Activated CD4-positive, alpha-beta T cell treated with anti-CD3 and anti-CD28 coated beads, Interleukin-2, amount 50 U/mL, for 48 hours (primary cell): ENCODE measurements around the gene PAN3.
"Not testable (repeated sequence)": the region's sequence is repeated elsewhere in the genome, so short reads cannot be mapped to it uniquely, and the experiment has no call there.

Experiments used
- DNase-seq, 2 experiments: peaks; one replicate each; pipeline ENCODE4 v3.0.0-alpha.2; 2020

Gene PAN3, protein sequence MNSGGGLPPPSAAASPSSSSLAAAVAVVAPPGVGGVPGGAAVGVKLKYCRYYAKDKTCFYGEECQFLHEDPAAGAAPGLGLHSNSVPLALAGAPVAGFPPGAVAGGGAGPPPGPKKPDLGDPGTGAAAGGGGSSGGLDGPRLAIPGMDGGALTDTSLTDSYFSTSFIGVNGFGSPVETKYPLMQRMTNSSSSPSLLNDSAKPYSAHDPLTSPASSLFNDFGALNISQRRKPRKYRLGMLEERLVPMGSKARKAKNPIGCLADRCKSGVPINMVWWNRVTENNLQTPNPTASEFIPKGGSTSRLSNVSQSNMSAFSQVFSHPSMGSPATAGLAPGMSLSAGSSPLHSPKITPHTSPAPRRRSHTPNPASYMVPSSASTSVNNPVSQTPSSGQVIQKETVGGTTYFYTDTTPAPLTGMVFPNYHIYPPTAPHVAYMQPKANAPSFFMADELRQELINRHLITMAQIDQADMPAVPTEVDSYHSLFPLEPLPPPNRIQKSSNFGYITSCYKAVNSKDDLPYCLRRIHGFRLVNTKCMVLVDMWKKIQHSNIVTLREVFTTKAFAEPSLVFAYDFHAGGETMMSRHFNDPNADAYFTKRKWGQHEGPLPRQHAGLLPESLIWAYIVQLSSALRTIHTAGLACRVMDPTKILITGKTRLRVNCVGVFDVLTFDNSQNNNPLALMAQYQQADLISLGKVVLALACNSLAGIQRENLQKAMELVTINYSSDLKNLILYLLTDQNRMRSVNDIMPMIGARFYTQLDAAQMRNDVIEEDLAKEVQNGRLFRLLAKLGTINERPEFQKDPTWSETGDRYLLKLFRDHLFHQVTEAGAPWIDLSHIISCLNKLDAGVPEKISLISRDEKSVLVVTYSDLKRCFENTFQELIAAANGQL

DNA sequence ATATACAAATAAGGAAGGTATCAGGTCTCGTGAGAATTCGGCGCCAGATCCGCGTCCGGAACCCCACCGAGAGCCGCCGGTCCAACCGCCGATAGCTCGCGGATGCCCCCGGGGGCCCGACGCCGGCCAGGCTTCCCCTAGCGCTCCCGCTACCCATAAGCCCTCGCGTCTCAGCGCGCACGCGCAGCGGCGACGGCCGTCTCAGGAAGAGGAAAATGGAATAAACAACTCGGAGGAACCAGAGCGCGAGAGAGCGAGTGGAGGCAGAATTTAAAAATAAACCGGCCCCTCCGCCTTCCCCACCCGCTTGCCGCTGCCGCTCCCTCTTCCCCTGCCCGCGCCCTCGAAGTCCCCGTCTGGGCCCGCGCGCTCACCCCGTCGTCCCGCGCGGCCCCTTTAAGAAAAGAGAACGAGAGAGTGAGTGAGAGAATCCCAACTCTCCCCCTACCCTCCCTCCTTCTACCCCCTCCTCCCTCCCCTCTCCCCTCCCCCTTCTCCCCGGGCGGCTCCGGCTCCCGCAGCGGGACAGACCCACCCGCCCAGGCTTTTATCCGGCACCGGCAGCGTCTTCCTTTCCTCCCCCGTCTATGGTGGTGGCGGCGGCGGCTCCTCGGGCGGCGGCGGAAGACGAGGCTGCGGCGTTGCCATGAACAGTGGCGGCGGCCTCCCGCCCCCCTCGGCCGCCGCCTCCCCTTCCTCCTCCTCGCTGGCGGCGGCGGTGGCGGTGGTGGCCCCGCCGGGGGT lies at the start of gene PAN3:
Gene PAN3 (plus strand): TSS at position 534 of the 744 bp plus-strand sequence. CDS start 113 bp downstream, at position 647.
- peak; percentile 89 to 90 for DNase-seq

GRCh38 chr13:28089065-28089464 lies 49.3 kb upstream of the PAN3 start:
- no peak for DNase-seq

DNA sequence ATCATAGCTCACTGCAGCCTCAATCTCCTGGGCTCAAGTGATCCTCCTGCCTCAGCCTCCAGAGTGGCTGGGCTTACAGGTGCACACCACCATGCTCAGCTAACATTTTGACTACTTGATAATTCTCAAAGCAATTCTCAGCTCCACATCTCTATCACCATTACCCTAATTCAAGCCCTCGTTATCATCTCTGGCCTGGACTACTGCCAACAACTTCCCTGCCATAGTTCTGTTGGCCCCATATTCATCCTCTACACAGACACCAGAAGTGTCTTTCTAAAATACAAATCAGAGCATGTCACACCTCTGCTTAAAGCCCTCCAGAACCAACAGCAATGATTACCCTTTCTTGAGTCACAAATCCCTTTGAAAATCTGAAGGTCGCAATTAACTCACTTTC lies 45.9 kb upstream of the PAN3 start:
- DNase-seq: no peak

- no peak for DNase-seq
Measured at GRCh38 chr13:28093881-28094280, 44.5 kb upstream of the PAN3 start.

DNA sequence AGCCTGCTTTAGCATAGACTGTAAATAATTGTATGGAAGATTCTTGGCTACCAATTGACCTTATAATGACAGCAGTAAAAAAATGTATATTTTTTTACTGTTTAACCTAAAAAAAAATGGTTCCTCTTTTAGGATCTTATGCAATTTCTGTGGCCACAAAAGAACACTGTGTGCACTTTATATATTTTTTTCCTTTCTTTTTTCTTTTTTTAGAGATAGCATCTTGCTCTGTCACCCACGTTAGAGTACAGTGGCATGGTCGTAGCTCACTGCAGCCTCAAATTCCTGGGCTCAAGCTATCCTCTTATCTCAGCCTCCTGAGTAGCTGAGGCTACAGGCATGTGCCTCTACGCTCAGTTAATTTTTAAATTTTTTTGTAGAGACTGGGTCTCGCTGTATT lies 44.0 kb upstream of the PAN3 start:
- DNase-seq: no peak

- no peak for DNase-seq
Measured at GRCh38 chr13:28097503-28097902, 40.8 kb upstream of the PAN3 start.

DNA sequence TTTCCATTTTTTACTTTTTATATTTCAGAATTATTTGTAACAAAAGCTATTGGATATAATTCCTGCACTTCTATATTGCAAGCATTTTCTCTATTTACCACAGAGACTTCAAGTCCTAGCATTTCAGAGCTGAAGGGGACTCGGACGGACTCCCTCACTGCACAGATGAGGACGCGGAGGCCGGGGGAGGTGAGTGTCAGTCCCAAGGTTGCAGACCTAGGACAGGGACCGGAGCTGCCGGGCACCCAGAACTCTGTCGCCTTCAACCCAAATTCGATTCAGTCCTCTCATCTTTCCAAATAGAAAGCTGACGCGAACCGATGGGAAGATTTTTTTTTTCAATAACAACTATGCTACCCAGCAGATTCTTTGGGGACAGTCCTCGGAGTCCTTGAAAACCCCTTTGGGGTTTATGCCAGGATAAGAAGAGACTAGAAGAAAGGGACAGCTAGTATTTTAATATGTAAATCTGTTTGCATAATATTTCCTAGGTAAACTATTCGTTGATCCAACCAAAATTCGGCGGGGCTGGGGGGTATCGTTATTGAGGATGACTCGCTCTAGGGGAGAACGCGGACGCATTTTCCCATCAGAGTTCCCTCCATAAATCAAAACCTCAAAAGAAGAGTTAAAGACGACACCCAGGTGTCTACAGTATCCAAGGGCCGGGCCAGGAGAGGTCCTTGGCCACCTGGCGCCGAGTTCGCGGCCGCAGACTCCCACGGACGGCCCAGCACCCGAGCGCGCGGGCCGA lies 38.8 kb upstream of the PAN3 start:
- no peak for DNase-seq

DNA sequence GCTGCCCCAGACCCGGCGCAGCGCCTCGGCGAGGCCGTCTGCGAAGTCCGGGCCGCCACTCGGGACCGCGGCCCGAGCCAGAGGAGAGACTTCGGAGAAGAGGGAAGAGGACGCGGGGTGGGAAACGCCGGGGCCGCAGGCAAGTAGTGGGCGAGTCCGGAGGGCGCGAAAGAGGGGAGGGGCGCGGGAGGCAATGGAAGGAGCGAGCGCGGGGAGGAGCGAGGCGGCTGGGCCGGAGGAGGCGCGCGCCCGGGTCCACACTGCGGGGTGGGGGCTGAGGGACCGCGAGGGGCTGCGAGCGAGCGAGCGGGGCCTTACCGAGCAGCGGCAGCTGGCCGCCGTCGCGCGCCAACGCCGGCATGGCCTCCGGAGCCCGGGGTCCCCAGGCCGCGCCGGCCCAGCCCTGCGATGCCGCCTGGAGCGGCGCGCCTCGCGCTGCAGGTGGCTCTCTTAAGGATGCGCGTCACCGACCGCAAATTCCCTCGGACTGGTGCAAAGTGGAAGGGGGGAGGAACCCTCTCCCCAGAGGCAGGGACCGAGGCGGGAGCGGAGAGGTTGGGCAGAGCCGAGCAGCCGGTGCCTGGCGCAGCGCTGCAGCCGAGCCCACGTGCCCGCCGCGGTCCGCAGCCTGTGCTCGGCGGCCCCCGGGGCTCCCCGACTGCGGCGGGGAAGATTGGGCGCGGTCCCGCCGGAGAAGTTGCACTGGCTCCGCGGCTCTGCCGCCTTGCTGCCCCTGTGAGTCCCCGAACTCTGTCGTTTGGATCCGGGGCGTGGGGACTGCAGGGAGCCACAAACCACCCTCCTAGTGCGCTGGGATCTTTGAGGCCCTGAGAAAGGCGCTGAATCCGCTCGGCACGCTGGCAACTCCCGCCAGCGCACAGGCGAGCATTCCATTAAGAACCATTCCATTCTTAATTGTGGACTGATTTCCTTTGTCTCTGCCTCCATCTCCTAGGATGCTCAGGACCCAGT lies 37.9 kb upstream of the PAN3 start, which contains the start of gene FLT3:
Gene FLT3 (minus strand): TSS at position 427 of the 972 bp plus-strand sequence. CDS start 66 bp downstream, at position 361.
- peak; percentile 36 to 60 for DNase-seq

DNA sequence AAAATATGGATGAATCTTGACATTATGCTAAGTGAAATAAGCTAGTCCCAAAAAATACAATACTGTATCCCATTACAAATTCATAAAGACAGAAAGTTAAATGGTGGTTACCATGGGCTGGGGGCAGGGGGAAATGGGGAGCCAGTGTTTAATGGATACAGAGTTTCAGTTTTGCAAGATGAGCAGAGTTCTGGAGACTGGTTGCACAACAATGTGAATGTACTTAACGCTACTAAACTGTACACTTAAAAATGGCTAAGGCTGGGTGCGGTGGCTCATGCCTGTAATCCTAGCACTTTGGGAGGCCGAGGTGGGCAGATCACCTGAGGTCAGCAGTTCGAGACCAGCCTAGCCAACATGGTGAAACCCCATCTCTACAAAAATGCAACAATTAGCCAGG lies 36.5 kb upstream of the PAN3 start:
- DNase-seq: not testable (repeated sequence)

DNA sequence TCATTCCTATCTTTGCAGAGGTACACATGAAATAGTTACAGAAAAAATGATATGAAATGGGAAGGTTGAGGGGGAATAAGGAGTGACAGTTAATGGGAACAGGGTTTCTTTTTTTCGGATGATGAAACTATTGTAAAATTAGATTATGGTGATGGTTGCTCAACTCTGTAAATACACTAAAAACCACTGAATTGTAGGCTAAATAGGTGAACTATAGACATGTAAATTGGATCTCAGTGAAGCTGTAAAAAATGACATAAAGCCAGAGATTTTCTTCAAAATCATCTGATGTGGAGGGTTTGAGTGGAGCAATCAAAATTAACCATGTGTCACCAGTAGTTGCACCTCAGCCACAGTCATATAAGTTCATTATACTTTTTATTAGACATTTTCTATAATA lies 31.4 kb upstream of the PAN3 start:
- DNase-seq: no peak

GRCh38 chr13:28110414-28110813 lies 27.9 kb upstream of the PAN3 start:
- DNase-seq: no peak

- DNase-seq: no peak
Measured at GRCh38 chr13:28116736-28117135, 21.6 kb upstream of the PAN3 start.

GRCh38 chr13:28117689-28118377 lies 20.5 kb upstream of the PAN3 start:
- no peak for DNase-seq

DNA sequence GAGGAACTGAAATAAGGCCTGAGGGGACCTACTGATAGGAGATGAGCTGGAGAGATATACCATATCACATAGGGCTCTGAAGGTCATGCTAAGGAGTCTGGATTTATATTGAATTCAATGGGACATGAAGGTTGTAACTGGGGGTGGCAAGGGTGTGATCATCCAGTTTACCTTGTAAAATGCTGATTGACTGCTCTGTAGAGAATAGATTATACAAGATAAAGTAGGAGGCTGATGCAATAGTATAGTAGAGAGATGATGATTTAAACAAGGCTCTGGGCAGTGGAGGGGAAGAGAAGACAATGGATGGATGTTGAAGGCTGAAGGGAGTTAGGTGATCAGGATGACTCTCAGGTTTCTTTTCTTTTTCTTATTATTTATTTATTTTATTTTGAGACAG lies 18.0 kb upstream of the PAN3 start:
- DNase-seq: no peak

DNA sequence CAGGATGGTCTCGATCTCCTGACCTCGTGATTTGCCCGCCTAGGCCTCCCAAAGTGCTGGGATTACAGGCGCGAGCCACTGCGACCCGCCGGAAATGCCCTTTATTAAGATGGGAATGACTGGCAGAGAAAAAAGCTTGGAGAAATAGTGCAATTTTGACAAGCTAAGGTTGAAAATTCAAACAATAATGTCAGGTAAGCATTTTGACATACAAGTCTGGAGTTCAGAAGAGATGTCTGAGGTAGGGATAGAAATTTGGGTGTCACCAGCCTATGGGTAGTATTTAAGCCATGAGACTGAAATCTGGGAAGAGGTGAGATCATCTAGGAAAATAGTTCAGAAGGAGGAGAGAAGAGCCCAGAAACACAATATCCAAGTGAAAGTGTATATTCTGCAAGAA lies 17.1 kb upstream of the PAN3 start:
- DNase-seq: no peak

DNA sequence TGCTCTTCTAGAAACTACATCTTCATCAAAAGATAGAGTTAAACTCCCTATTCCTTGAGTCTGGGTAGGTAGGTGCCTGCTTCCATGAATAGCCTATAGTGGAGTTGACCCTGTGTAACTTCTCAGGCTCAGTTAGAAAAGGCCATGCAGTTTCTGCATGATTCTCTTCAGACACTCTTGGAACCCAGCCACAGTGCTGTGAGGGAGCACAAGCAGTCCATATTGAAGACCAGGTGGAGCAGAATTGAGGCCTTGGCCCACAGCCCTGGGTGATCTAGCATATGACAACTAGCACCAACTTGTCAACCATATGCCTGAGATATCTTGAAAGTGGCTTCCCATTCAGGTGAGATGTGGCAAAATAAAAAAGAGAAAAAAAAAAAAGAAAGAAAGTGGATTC lies 10.3 kb upstream of the PAN3 start:
- DNase-seq: no peak

- DNase-seq: no peak
Measured at GRCh38 chr13:28128926-28129325, 9.4 kb upstream of the PAN3 start.

GRCh38 chr13:28129911-28130693 lies 8.2 kb upstream of the PAN3 start:
- no peak for DNase-seq

DNA sequence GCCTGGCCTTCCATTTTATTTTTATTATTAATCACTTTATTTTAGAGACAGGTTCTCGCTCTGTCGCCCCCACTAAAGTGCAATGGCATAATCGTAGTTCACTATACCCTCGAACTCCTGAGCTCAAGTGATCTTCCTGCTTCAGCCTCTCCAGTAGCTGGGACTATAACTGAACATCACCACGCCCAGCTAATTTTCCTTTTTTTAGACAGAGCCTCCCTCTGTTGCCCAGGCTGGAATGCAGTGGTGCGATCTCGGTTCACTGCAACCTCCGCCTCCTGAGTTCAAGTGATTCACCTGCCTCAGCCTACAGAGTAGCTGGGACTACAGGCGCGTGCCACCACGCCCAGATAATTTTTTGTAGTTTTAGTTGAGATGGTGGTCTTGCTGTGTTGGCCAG lies 6.7 kb upstream of the PAN3 start:
- DNase-seq: no peak

DNA sequence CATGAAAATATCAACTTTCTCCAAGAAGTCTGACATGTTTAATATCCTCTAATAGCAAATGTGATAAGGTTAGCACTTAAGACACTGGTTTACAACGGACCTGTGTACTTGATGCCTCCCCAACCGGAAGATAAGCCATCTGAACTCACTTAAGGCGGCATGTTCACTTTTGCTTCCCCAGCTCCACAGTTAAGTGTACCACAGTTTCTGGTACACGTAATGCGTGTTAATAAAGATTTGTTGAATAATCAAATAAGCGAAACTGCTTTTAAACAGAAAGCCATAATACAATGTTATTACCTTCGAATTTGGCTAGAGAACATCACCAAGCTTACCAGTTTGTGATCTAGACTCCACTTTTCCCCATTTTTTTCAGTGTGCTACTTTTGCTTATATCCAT lies 1.4 kb upstream of the PAN3 start:
- no peak for DNase-seq
